ENCODE results near the gene LDLRAD3.

Gene LDLRAD3

DNA sequence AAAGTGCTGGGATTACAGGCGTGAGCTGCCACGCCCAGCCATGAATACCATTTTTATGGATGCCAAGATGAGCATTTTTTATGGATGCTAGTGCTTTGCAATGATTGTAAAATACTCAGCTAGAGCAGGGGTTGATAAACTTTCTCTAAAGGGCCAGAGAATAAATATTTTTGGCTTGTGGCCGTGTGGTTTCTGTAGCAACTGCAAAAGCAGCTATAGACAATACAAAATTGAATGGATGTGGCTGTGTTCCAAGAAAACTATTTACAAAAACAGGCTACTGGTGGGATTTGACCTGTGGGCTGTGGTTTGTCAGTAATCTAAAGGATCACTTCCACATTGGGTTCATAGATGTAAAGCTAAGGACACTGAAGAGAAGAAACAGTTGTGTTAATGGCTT lies 289.3 kb downstream of the LDLRAD3 start:
- H3K4me3 ChIP-seq (ENCODE audit: low read depth, low read length): no peak overlapping the region
- H3K79me2 ChIP-seq: no peaks in the 10 kb centered on the region
- TF ChIP-seq, protein P1, sequence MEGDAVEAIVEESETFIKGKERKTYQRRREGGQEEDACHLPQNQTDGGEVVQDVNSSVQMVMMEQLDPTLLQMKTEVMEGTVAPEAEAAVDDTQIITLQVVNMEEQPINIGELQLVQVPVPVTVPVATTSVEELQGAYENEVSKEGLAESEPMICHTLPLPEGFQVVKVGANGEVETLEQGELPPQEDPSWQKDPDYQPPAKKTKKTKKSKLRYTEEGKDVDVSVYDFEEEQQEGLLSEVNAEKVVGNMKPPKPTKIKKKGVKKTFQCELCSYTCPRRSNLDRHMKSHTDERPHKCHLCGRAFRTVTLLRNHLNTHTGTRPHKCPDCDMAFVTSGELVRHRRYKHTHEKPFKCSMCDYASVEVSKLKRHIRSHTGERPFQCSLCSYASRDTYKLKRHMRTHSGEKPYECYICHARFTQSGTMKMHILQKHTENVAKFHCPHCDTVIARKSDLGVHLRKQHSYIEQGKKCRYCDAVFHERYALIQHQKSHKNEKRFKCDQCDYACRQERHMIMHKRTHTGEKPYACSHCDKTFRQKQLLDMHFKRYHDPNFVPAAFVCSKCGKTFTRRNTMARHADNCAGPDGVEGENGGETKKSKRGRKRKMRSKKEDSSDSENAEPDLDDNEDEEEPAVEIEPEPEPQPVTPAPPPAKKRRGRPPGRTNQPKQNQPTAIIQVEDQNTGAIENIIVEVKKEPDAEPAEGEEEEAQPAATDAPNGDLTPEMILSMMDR (IDR thresholded peaks at IDR 0.05): no peak
- H3K36me3 ChIP-seq (ENCODE audit: control insufficient read depth, insufficient read depth, low read length): no peaks in the 10 kb centered on the region
- no peak overlapping the region for H3K9ac ChIP-seq
- H3K4me2 ChIP-seq (ENCODE audit: low read length): no peak overlapping the region
- no peaks in the 10 kb centered on the region for H3K27me3 ChIP-seq (ENCODE audit: control insufficient read depth, insufficient read depth, low read length)
- no peaks in the 10 kb centered on the region for H3K4me1 ChIP-seq
- H3K27ac ChIP-seq: no peak overlapping the region
- H2AFZ ChIP-seq: no peak overlapping the region
- H3K9me3 ChIP-seq (ENCODE audit: control insufficient read depth, low read length): no peaks in the 10 kb centered on the region

DNA sequence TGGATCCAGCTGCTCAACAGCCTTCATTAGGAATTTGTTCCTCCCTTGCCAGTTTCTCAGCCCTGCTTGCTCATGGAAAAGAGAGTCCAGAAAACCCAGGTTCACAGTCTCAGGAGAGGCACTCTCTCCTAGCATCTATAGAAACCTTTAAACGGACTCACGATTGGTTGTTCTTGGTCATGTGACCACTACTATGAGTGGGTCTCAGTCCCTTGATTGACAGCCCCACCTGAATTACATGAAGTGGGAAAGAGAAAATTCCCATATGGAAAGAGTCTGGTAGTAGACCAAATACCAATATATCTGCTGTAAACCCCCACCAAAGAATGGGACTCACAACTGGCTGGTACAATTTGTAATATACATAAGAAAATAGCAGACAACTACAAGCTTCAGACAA lies 291.0 kb downstream of the LDLRAD3 start:
- H3K9me3 ChIP-seq (ENCODE audit: control insufficient read depth, low read length): no peaks in the 10 kb centered on the region
- no peak overlapping the region for H2AFZ ChIP-seq
- H3K4me3 ChIP-seq (ENCODE audit: low read depth, low read length): no peak overlapping the region
- no peaks in the 10 kb centered on the region for H3K4me1 ChIP-seq
- TF ChIP-seq, protein P1 (IDR thresholded peaks at IDR 0.05): no peak
- no peaks in the 10 kb centered on the region for H3K79me2 ChIP-seq
- no peak overlapping the region for H3K9ac ChIP-seq
- H3K27ac ChIP-seq: no peak overlapping the region
- H3K4me2 ChIP-seq (ENCODE audit: low read length): no peak overlapping the region
- no peaks in the 10 kb centered on the region for H3K27me3 ChIP-seq (ENCODE audit: control insufficient read depth, insufficient read depth, low read length)
- H3K36me3 ChIP-seq (ENCODE audit: control insufficient read depth, insufficient read depth, low read length): no peaks in the 10 kb centered on the region

DNA sequence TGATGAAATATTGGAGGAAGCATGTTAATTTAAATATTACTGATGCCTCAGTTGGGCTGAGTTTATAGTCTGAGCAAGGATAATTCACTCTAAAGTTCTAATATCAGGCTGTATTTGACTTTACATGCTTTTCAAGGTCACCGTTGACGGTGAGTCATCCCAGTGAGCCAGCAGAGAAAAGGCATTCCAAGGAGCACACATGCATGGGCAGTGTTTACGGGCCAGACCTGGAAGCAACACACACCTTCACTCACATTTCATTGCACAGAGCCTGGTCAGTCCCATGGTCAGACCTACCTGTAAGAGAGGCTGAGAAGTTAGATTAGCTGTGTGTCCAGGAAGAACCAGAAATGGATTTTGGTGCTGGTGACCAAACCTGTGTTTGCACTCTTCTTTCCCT lies 291.9 kb downstream of the LDLRAD3 start:
- Histone ChIP-seq H3K9ac (no peak overlapping the region), H3K9me3 (ENCODE audit: control insufficient read depth, low read length) (no peaks in the 10 kb centered on the region), H3K79me2 (no peaks in the 10 kb centered on the region), H3K4me1 (no peaks in the 10 kb centered on the region), H3K4me3 (ENCODE audit: low read depth, low read length) (no peak overlapping the region), H3K4me2 (ENCODE audit: low read length) (no peak overlapping the region), H2AFZ (no peak overlapping the region), H3K27ac (no peak overlapping the region), H3K36me3 (ENCODE audit: control insufficient read depth, insufficient read depth, low read length) (no peaks in the 10 kb centered on the region), H3K27me3 (ENCODE audit: control insufficient read depth, insufficient read depth, low read length) (no peaks in the 10 kb centered on the region)
- TF ChIP-seq, protein P1 (IDR thresholded peaks at IDR 0.05): no peak

DNA sequence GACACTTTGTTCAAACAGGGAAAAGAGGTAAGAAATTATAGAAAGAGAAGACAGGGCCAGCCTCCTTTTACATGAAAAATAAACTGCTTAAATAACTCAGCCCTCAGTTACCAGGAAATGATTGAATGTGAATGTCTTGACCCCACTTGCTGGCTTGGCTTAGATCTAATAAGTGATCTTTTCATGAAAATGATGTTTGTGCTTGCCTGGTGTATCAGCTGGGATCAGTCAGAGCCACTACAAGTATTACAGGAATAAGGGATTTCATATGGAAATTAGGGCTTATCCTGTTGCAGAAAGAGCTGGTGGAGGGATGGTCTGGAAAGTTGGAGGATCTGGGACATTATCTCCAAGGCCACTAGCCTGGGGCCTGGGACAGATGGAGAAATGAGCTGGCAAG lies 293.5 kb downstream of the LDLRAD3 start:
- no peak overlapping the region for H3K9ac ChIP-seq
- H3K4me1 ChIP-seq: no peaks in the 10 kb centered on the region
- H3K79me2 ChIP-seq: no peaks in the 10 kb centered on the region
- TF ChIP-seq, protein P1 (IDR thresholded peaks at IDR 0.05): no peak
- H3K27ac ChIP-seq: no peak overlapping the region
- H3K27me3 ChIP-seq (ENCODE audit: control insufficient read depth, insufficient read depth, low read length): no peaks in the 10 kb centered on the region
- H2AFZ ChIP-seq: no peak overlapping the region
- H3K36me3 ChIP-seq (ENCODE audit: control insufficient read depth, insufficient read depth, low read length): no peaks in the 10 kb centered on the region
- H3K9me3 ChIP-seq (ENCODE audit: control insufficient read depth, low read length): no peaks in the 10 kb centered on the region
- H3K4me2 ChIP-seq (ENCODE audit: low read length): no peak overlapping the region
- H3K4me3 ChIP-seq (ENCODE audit: low read depth, low read length): no peak overlapping the region

DNA sequence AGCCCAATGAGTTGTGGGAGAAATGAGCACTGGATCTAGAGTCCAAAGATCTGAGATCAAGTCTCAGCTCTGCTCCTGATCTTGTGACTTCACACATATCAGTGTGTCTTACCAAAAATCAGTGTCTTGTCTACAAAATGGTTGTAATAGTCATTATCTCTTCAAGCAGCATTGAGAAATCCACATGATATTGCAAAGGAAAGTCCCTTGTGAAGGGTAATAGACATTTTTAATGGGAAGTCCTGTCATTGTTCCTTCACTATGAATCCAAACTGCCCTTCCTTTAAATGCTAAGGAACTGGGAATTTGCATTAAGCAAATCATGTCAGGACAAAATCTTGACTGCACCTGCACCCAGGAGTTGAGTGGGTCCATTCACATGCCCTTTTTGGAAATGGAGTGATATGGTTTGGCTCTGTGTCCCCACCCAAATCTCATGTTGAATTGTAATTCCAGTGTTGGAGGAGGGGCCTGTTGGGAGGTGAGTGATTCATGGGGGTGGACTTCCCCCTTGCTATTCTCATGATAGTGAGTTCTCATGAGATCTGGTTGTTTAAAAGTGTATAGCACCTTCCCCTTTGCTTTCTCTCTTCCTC lies 294.3 kb downstream of the LDLRAD3 start:
- Histone ChIP-seq H3K27ac (no peak overlapping the region), H2AFZ (no peak overlapping the region), H3K79me2 (no peaks in the 10 kb centered on the region), H3K36me3 (ENCODE audit: control insufficient read depth, insufficient read depth, low read length) (no peaks in the 10 kb centered on the region), H3K9ac (no peak overlapping the region), H3K9me3 (ENCODE audit: control insufficient read depth, low read length) (no peaks in the 10 kb centered on the region), H3K4me1 (no peaks in the 10 kb centered on the region), H3K4me2 (ENCODE audit: low read length) (no peak overlapping the region), H3K27me3 (ENCODE audit: control insufficient read depth, insufficient read depth, low read length) (no peaks in the 10 kb centered on the region), H3K4me3 (ENCODE audit: low read depth, low read length) (no peak overlapping the region)
- TF ChIP-seq, protein P1 (IDR thresholded peaks at IDR 0.05): no peak
